Retinal pigment epithelial cell (primary cell): ENCODE measurements around the gene FGF14.
A peak's percentile ranks its signal among the peaks of the same experiment; 100 is the strongest.
"Not testable (repeated sequence)": the region's sequence is repeated elsewhere in the genome, so short reads cannot be mapped to it uniquely, and the experiment has no call there.

Source experiments
- DNase-seq: peaks from one replicate; pipeline ENCODE4 v3.0.0-alpha.2; 2010; ENCODE audit warnings: low read depth
- H3K4me3 ChIP-seq: 2 replicates; pipeline ENCODE4 v1.5.1; 2011; ENCODE audit warnings: mild to moderate bottlenecking, low read length, control low read depth, moderate library complexity
- TF ChIP-seq, protein P1 (sequence below): conservative IDR thresholded peaks from 2 replicates; pipeline ENCODE4 v1.5.1; 2011; ENCODE audit warnings: low read depth, low read length, control low read depth, inconsistent platforms

The FGF14 gene

DNA sequence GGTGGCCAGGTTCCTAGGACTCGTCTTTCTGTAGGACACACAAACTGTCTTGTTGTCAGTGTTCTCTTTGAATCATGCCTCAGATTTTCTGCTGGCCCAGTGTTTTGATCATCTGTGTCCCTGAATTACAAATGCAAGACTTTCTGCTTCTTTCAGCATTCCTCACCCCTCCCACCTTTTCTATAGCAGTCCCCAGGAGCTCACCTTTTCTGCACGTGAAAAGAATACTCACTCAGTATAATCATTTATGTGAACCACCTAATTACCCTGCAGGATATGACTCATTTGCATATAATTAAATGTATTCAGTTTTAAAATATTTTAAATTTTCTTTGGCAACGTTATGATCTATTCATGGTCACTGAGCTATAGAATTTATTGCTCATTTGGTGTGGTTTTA lies 560.1 kb downstream of the FGF14 start:
- TF ChIP-seq, protein P1, sequence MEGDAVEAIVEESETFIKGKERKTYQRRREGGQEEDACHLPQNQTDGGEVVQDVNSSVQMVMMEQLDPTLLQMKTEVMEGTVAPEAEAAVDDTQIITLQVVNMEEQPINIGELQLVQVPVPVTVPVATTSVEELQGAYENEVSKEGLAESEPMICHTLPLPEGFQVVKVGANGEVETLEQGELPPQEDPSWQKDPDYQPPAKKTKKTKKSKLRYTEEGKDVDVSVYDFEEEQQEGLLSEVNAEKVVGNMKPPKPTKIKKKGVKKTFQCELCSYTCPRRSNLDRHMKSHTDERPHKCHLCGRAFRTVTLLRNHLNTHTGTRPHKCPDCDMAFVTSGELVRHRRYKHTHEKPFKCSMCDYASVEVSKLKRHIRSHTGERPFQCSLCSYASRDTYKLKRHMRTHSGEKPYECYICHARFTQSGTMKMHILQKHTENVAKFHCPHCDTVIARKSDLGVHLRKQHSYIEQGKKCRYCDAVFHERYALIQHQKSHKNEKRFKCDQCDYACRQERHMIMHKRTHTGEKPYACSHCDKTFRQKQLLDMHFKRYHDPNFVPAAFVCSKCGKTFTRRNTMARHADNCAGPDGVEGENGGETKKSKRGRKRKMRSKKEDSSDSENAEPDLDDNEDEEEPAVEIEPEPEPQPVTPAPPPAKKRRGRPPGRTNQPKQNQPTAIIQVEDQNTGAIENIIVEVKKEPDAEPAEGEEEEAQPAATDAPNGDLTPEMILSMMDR = no peak
- no peak overlapping the region for H3K4me3 ChIP-seq
- DNase-seq = no peak

DNA sequence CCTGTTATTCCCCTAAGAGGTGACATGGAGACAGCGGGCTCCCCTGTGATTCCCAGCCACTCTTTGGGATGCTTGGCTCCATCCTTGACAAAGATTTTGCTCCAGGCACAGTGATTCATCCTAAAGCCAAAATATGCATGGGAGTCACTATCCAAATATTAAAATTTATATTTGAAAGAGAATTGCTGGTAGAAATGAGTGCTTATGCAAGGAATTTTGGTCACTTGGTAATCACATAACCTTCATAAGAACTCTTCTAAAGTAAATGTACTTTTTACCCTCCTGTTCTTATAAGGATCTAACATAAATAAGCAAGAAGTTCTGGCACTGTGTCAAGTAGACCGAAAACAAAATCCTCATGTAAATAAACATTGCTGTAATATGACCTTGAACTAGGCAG lies 563.5 kb downstream of the FGF14 start:
- no peak for DNase-seq
- TF ChIP-seq, protein P1 = no peak
- no peak overlapping the region for H3K4me3 ChIP-seq

DNA sequence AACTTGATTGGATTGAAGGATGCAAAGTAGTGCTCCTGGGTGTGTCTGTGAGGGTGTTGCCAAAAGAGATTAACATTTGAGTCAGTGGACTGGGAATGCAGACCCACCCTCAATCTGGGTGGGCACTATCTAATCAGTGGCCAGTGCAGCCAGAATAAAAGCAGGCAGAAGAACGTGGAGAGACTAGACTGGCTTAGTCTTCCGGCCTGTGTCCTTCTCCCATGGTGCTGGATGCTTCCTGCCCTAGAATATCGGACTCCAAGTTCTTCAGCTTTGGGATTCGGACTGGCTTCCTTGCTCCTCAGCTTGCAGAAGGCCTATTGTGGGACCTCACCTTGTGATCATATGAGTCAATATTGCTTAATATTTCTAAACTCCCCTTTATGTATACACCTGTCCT lies 564.1 kb downstream of the FGF14 start:
- not testable (repeated sequence) for DNase-seq

DNA sequence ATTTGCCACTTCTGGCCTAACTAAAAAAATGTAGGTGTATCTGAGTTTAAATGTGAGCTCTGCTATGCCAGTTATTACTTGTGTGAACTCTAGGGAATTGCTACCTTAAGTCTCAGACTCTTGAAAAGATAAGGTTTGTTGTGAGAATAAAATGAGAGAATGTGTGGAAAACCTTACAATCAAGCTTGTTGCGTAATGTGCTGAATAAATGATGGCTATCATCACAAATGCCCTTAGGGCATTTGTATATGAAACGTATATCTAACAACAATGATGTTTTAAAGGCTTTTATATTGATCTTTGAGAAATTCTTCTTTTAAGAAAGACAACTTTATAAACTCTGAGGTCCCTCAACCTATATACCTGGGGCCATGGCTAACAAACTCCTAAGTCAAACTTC lies 564.6 kb downstream of the FGF14 start:
- DNase-seq = no peak
- no peak overlapping the region for H3K4me3 ChIP-seq
- TF ChIP-seq, protein P1 = no peak

More for the DNA sequence above, 564.1 kb downstream of the FGF14 start:
- not testable (repeated sequence) for H3K4me3 ChIP-seq

DNA sequence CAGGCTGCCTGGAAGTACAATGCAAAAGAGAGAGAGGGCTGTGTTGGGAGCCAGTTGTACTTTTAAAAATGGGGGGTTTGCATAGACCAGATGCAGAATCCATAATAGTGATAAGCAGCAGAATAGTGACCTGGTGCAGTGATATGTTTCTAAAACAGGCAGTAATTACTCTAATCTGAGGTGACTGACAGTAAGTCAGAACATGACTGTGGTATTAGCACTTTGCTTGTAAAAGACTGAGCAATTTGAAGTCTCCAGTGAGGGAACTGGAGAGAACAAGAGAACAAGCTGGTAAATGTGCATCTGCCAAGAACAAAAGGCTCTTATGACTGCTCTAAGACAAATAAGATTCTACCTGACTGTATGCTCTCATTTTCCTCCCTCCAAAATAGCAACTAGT lies 565.9 kb downstream of the FGF14 start:
- H3K4me3 ChIP-seq = no peak overlapping the region
- TF ChIP-seq, protein P1 = no peak
- no peak for DNase-seq

DNA sequence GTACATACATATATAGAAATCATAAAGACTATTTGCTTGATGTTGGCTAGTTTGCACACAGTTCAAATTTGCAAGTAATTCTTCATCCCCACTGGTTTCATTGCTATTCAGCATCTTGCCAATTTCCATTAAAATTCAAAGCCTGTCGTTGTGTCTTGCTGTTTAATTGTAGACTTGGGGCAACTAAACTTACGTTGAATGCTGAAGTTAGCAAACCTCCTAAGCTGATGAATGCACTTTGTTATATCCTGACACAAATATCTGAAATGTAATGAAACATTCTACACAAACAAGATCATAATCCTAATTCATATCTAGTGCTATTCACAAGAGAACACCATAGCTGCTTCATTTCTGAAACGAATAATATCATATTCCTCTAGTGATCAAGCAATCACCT lies 568.2 kb downstream of the FGF14 start:
- no peak overlapping the region for H3K4me3 ChIP-seq
- DNase-seq = no peak
- TF ChIP-seq, protein P1 = no peak

DNA sequence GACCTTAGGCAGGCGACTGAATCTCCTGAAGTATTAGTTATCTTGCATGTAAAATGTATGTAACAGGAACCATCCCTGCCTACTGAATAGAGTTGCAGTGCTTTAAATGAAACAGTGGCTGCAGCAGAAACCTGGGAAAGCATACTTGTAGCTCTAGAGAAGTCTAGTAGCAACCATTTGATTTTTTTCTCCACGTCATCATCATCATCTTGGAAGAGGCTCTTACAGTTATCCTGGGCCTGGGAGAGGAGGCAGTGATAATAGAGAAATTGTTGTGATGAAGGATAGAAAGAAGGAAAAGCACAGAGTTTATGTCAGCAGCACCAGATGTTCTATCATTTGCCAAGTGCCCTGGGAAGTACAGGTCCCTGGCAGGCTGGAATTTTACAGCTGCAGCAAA lies 571.8 kb downstream of the FGF14 start:
- TF ChIP-seq, protein P1 = no peak
- H3K4me3 ChIP-seq = no peak overlapping the region
- no peak for DNase-seq

DNA sequence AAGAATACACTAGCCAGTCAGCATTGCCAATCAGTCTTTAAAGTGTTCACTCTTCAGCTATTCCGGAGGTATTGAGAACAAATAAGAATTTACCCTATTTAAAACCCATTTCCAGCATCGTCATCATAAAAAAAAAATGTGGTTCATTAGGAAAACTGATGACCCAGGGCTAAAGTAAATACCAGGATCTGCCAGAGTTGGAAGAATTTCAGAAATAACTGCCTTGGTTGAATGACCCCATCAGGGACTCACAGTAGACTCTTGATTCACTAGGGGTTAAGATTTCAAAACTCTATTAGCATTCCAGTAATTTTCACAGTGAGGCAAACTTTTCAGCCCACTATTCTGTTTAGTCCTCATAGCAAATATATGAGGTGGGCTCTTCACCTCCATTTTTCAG lies 572.4 kb downstream of the FGF14 start:
- peak; percentile 31 for DNase-seq
- TF ChIP-seq, protein P1 = no peak

More for the DNA sequence above, 572.4 kb downstream of the FGF14 start:
- H3K4me3 ChIP-seq = no peak overlapping the region
